Lower leg skin (tissue), 3 donors: ENCODE measurements around the gene COBL.

Source experiments
- CTCF ChIP-seq, 3 donors: fragments of 450-650 bp; IDR thresholded peaks; one replicate each; pipeline ENCODE4 v1.5.1; 2016; ENCODE audit warnings: antibody characterized with exemption in 3 of 3, mild to moderate bottlenecking in 3 of 3, moderate library complexity in 2 of 3
- POLR2A ChIP-seq, 2 donors: fragments of 450-650 bp; IDR thresholded peaks; one replicate each; pipeline ENCODE4 v1.6.1; 2016 to 2017; ENCODE audit warnings: antibody characterized with exemption in 2 of 2, mild to moderate bottlenecking in 1 of 2, moderate library complexity in 1 of 2

- TF ChIP-seq CTCF (IDR thresholded peaks at IDR 0.05) (no peak), POLR2A (IDR thresholded peaks at IDR 0.05) (no peak)
These were observed 74.5 kb downstream of the COBL start for GRCh38 chr7:51242007-51242691.
